ENCODE results near the gene LTBP1. TPM values are rescaled to one million over a fixed set of nuclear protein-coding genes. Genes with fewer than 3 reads are reported as not detected.

The LTBP1 gene
- total and polyA plus RNA-seq, 2 experiments from 2014 or later: 15.7 to 49.8 TPM

DNA sequence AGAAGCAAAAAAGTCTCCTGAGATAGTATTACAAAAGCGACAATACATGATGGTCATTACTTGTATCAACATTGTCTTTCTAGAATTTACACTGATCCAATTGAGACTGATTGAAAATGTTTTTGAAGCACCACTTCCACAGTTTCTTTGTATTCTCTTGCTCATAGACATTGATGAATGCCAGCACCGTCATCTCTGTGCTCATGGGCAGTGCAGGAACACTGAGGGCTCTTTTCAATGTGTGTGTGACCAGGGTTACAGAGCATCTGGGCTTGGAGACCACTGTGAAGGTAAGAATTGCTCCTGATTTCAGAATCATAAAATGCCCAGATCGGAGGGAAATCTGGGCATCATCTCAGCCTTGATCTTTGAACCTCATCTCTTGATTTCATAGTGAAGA lies 354.6 kb downstream of the LTBP1 start (continued):
- TF ChIP-seq, protein P1, sequence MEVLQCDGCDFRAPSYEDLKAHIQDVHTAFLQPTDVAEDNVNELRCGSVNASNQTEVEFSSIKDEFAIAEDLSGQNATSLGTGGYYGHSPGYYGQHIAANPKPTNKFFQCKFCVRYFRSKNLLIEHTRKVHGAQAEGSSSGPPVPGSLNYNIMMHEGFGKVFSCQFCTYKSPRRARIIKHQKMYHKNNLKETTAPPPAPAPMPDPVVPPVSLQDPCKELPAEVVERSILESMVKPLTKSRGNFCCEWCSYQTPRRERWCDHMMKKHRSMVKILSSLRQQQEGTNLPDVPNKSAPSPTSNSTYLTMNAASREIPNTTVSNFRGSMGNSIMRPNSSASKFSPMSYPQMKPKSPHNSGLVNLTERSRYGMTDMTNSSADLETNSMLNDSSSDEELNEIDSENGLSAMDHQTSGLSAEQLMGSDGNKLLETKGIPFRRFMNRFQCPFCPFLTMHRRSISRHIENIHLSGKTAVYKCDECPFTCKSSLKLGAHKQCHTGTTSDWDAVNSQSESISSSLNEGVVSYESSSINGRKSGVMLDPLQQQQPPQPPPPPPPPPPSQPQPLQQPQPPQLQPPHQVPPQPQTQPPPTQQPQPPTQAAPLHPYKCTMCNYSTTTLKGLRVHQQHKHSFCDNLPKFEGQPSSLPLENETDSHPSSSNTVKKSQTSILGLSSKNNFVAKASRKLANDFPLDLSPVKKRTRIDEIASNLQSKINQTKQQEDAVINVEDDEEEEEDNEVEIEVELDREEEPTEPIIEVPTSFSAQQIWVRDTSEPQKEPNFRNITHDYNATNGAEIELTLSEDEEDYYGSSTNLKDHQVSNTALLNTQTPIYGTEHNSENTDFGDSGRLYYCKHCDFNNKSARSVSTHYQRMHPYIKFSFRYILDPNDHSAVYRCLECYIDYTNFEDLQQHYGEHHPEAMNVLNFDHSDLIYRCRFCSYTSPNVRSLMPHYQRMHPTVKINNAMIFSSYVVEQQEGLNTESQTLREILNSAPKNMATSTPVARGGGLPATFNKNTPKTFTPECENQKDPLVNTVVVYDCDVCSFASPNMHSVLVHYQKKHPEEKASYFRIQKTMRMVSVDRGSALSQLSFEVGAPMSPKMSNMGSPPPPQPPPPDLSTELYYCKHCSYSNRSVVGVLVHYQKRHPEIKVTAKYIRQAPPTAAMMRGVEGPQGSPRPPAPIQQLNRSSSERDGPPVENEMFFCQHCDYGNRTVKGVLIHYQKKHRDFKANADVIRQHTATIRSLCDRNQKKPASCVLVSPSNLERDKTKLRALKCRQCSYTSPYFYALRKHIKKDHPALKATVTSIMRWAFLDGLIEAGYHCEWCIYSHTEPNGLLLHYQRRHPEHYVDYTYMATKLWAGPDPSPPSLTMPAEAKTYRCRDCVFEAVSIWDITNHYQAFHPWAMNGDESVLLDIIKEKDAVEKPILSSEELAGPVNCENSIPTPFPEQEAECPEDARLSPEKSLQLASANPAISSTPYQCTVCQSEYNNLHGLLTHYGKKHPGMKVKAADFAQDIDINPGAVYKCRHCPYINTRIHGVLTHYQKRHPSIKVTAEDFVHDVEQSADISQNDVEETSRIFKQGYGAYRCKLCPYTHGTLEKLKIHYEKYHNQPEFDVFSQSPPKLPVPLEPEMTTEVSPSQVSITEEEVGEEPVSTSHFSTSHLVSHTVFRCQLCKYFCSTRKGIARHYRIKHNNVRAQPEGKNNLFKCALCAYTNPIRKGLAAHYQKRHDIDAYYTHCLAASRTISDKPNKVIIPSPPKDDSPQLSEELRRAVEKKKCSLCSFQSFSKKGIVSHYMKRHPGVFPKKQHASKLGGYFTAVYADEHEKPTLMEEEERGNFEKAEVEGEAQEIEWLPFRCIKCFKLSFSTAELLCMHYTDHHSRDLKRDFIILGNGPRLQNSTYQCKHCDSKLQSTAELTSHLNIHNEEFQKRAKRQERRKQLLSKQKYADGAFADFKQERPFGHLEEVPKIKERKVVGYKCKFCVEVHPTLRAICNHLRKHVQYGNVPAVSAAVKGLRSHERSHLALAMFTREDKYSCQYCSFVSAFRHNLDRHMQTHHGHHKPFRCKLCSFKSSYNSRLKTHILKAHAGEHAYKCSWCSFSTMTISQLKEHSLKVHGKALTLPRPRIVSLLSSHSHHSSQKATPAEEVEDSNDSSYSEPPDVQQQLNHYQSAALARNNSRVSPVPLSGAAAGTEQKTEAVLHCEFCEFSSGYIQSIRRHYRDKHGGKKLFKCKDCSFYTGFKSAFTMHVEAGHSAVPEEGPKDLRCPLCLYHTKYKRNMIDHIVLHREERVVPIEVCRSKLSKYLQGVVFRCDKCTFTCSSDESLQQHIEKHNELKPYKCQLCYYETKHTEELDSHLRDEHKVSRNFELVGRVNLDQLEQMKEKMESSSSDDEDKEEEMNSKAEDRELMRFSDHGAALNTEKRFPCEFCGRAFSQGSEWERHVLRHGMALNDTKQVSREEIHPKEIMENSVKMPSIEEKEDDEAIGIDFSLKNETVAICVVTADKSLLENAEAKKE (CRISPR knock-in tag; IDR thresholded peaks at IDR 0.05): no peak
- no peak for TF ChIP-seq CREB1 (CRISPR knock-in tag; IDR thresholded peaks at IDR 0.05; ENCODE audit: low read depth)

DNA sequence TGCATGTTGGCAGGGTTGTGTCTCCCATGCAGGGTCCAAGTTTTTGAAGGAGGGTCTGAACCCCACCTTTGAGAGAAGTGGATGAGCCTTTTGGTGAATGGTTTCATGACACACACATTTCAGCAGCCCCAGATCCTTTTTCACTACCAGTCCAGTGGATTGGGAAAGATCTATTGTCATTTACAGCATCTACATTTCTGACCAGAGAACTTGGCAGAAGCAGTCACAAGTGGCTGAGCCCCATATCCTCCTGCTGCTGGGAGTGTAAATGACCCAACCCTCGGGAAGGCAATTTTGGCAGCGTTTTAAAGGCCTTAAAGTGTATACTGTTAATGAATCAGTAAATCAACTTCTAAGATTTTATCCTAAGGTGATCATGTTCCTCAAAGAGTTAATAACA lies 355.6 kb downstream of the LTBP1 start:
- no peak for ATAC-seq
- Mint-ChIP-seq H3K4me1 (no peaks in the 10 kb centered on the region), H3K27ac (no peak overlapping the region), H3K27me3 (ENCODE audit: insufficient read depth, low read depth, poor library complexity) (peaks cover 3% of the 10 kb centered on the region), H3K9me3 (no peaks in the 10 kb centered on the region), H3K4me3 (no peak overlapping the region), H3K36me3 (ENCODE audit: low read depth) (no peaks in the 10 kb centered on the region)
- Histone ChIP-seq H2AFZ (no peak overlapping the region), H3F3A (replicated peaks; ENCODE audit: low read depth) (no peaks in the 10 kb centered on the region), H3K27ac (ENCODE audit: low read depth) (no peak overlapping the region), H3K9me2 (ENCODE audit: insufficient read depth) (no peaks in the 10 kb centered on the region), H4K20me1 (replicated peaks; ENCODE audit: insufficient read depth) (no peaks in the 10 kb centered on the region), H3K4me3 (no peak overlapping the region), H3K4me2 (no peak overlapping the region), H3K27me3 (ENCODE audit: insufficient read depth) (no peaks in the 10 kb centered on the region), H3K36me3 (ENCODE audit: insufficient read depth) (no peaks in the 10 kb centered on the region), H3K4me1 (ENCODE audit: insufficient read depth) (no peaks in the 10 kb centered on the region), H3K79me2 (replicated peaks; ENCODE audit: insufficient read depth) (no peaks in the 10 kb centered on the region)
- TF ChIP-seq, protein P1 (CRISPR knock-in tag; IDR thresholded peaks at IDR 0.05): no peak
- TF ChIP-seq, protein P2, sequence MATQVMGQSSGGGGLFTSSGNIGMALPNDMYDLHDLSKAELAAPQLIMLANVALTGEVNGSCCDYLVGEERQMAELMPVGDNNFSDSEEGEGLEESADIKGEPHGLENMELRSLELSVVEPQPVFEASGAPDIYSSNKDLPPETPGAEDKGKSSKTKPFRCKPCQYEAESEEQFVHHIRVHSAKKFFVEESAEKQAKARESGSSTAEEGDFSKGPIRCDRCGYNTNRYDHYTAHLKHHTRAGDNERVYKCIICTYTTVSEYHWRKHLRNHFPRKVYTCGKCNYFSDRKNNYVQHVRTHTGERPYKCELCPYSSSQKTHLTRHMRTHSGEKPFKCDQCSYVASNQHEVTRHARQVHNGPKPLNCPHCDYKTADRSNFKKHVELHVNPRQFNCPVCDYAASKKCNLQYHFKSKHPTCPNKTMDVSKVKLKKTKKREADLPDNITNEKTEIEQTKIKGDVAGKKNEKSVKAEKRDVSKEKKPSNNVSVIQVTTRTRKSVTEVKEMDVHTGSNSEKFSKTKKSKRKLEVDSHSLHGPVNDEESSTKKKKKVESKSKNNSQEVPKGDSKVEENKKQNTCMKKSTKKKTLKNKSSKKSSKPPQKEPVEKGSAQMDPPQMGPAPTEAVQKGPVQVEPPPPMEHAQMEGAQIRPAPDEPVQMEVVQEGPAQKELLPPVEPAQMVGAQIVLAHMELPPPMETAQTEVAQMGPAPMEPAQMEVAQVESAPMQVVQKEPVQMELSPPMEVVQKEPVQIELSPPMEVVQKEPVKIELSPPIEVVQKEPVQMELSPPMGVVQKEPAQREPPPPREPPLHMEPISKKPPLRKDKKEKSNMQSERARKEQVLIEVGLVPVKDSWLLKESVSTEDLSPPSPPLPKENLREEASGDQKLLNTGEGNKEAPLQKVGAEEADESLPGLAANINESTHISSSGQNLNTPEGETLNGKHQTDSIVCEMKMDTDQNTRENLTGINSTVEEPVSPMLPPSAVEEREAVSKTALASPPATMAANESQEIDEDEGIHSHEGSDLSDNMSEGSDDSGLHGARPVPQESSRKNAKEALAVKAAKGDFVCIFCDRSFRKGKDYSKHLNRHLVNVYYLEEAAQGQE (IDR thresholded peaks at IDR 0.05; ENCODE audit: unreplicated experiment): no peak
- no peak for TF ChIP-seq NANOG (IDR thresholded peaks at IDR 0.05; ENCODE audit: borderline replicate concordance)
- DNase-seq (ENCODE audit: low spot score): no peak

Data from GM23338 (cell line).